HG02981 (cell line): ENCODE data around the gene ZFP90.

Experiments used
- ATAC-seq: cut with Tn5 transposase; IDR thresholded peaks from one replicate; pipeline ENCODE4 v1.9.1; 2021; ENCODE audit warnings: mild to moderate bottlenecking, moderate library complexity; ENCODE audit not compliant: unreplicated experiment

Gene ZFP90

DNA sequence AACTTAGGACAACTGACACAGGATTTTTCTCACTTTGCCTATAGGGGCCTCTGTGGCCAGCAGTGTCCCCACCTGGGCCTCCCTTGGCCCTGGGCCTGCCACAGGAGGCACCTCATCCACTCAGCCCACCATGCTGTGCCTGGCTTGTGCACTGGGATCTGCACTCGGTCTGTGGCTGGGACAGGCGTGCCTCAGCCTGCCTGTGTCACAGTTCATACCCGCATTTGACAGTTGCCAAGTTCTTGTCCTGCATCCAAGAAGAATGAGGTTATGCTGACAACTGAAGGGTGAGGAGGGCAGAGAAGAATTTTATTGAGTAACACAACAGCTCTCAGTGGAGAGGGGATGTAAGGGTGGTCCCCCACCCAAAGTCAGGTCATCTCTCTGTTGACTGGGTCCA, 36.0 kb downstream of the ZFP90 start:
- ATAC-seq = no peak

GRCh38 chr16:68577352-68577853, 38.3 kb downstream of the ZFP90 start:
- ATAC-seq = no peak

GRCh38 chr16:68590201-68590994, 51.3 kb downstream of the ZFP90 start:
- ATAC-seq = no peak

GRCh38 chr16:68592466-68593337, 53.6 kb downstream of the ZFP90 start:
- ATAC-seq = no peak

GRCh38 chr16:68596266-68596665, 57.2 kb downstream of the ZFP90 start:
- ATAC-seq = no peak

- no peak for ATAC-seq
Measured at GRCh38 chr16:68599586-68599985, 60.5 kb downstream of the ZFP90 start.

- ATAC-seq = no peak
Measured at GRCh38 chr16:68605746-68606145, 66.7 kb downstream of the ZFP90 start.

- ATAC-seq = no peak
Measured at GRCh38 chr16:68607443-68607842, 68.4 kb downstream of the ZFP90 start.

GRCh38 chr16:68608330-68608729, 69.2 kb downstream of the ZFP90 start:
- ATAC-seq = no peak

DNA sequence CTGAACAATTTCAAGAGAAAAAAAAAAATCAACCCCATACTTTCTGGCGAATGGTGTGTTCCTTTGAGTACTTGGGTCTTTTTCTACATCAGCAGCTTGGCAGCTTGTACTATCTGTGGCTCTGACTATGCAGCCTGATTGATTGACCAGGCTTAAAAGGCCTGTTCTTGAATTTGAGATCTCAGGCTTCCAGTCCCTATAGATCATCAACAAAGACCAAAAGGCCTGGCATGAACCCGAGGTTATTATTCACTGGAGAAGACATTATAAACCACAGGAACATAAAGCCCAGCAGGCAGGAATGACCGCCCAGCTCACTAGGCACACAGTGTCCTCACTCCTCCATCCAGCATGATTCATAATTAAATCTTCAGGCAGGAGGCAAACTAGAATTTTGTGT, 73.9 kb downstream of the ZFP90 start:
- ATAC-seq = no peak

DNA sequence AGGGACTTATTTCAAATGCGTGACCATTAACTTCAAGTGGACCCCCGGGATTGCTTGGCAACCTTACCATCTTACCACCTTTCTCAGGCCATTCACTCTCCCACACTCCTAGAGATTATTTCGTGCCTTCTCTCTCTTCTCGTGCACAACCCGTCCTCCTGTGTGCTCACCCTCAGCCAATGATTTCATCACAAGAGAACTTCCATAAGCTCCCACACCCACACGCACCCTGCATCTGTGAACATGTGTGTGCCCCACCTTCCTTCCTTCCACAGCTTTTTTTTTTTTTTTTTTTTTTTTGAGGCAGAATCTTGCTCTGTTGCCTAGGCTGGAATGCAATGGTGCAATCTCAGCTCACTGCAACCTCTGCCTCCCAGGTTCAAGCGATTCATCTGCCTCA, 78.6 kb downstream of the ZFP90 start:
- no peak for ATAC-seq
